Measurements from ENCODE around the gene TMEM263. TPM values are rescaled to one million over a fixed set of nuclear protein-coding genes. Genes with fewer than 3 reads are reported as not detected.

Gene TMEM263
- total and polyA plus RNA-seq, 2 donors (not counting 3 experiments of a cell fraction or from before 2014, with no cell fraction given), result 22.5 to 72.5 TPM

- POLR2A ChIA-PET, result no interaction called here
- dilution Hi-C loops (cut with MboI; ENCODE audit: extremely low pct_ligation_motif_present, low sequenced_read_pairs) (no loop called here), intact Hi-C loops (cut with micrococcal nuclease) (loop anchor here (10.0 kb wide), 1 partner anchor 325 kb away; the partner anchor contains the start of gene RFX4)
- H3K4me1 ChIP-seq (ENCODE audit: control insufficient read depth, extremely low read depth, insufficient read depth, low read length), result no peaks in the 10 kb centered on the region
- TF ChIP-seq GATA2 (IDR thresholded peaks at IDR 0.05; ENCODE audit: insufficient read depth, insufficient read length, low read depth, low read length), result no peak
- no peak for TF ChIP-seq EZH2 (IDR thresholded peaks at IDR 0.05; ENCODE audit: borderline replicate concordance, low read depth, low read length, severe bottlenecking)
- TF ChIP-seq JUN (IDR thresholded peaks at IDR 0.05; ENCODE audit: borderline replicate concordance, insufficient read depth, insufficient read length, low read depth), result no peak
- no peak for TF ChIP-seq FOS (IDR thresholded peaks at IDR 0.05; ENCODE audit: borderline replicate concordance, insufficient read depth, low read length)
- TF ChIP-seq MAX (IDR thresholded peaks at IDR 0.05; ENCODE audit: insufficient read depth, insufficient read length), result no peak
- TF ChIP-seq MYC (IDR thresholded peaks at IDR 0.05; ENCODE audit: low read depth, low read length), result no peak
- no peak overlapping the region for H3K4me2 ChIP-seq (ENCODE audit: insufficient read depth, low read length)
- H3K27me3 ChIP-seq (ENCODE audit: control insufficient read depth in 2 of 2, insufficient read depth in 2 of 2, low read length in 2 of 2), result peaks cover 0 to 7% of the 10 kb centered on the region in 2 experiments
- H3K9me1 ChIP-seq (replicated peaks; ENCODE audit: control insufficient read depth, extremely low read depth, insufficient read depth, low read length), result no peaks in the 10 kb centered on the region
- H3K9ac ChIP-seq (replicated peaks; ENCODE audit: extremely low read depth, insufficient read depth, low read length), result no peak overlapping the region
- CTCF ChIA-PET, result interaction anchor here (2.2 kb wide), 1 partner anchor 9 kb away, joined by 8 read pairs; no protein-coding TSS in a partner anchor
- H3K79me2 ChIP-seq (ENCODE audit: control insufficient read depth, insufficient read depth, low read length), result no peaks in the 10 kb centered on the region
- no peak for DNase-seq (ENCODE audit: low read depth, low spot score)
- no peaks in the 10 kb centered on the region for H3K36me3 ChIP-seq (ENCODE audit: control insufficient read depth in 2 of 2, extremely low read depth in 1 of 2, insufficient read depth in 2 of 2, low read length in 2 of 2)
- H3K27ac ChIP-seq (ENCODE audit: insufficient read depth, low read depth, low read length), result no peak overlapping the region
- no peak for FAIRE-seq
- no peak overlapping the region for H2AFZ ChIP-seq (ENCODE audit: low read depth, low read length)
- BruUV-seq (replicated peaks), result no TSS peak
- H4K20me1 ChIP-seq (replicated peaks; ENCODE audit: control insufficient read depth, extremely low read depth, insufficient read depth, low read length), result no peaks in the 10 kb centered on the region
- no peak overlapping the region for H3K4me3 ChIP-seq (replicated peaks in 1 of 3; ENCODE audit: insufficient read depth in 1 of 3, low read depth in 1 of 3, low read length in 3 of 3)
- no peaks in the 10 kb centered on the region for H3K9me3 ChIP-seq (replicated peaks; ENCODE audit: control insufficient read depth, insufficient read depth, low read length)
These were observed 45.5 kb upstream of the TMEM263 start for GRCh38 chr12:106910202-106910601.

GRCh38 chr12:106911581-106911980, 44.1 kb upstream of the TMEM263 start:
- Histone ChIP-seq H3K9me3 (replicated peaks; ENCODE audit: control insufficient read depth, insufficient read depth, low read length) (no peaks in the 10 kb centered on the region), H3K9ac (replicated peaks; ENCODE audit: extremely low read depth, insufficient read depth, low read length) (no peak overlapping the region), H4K20me1 (replicated peaks; ENCODE audit: control insufficient read depth, extremely low read depth, insufficient read depth, low read length) (no peaks in the 10 kb centered on the region), H3K36me3 (ENCODE audit: control insufficient read depth in 2 of 2, extremely low read depth in 1 of 2, insufficient read depth in 2 of 2, low read length in 2 of 2) (no peaks in the 10 kb centered on the region), H3K9me1 (replicated peaks; ENCODE audit: control insufficient read depth, extremely low read depth, insufficient read depth, low read length) (no peaks in the 10 kb centered on the region), H3K27me3 (ENCODE audit: control insufficient read depth in 2 of 2, insufficient read depth in 2 of 2, low read length in 2 of 2) (peaks cover 0 to 4% of the 10 kb centered on the region in 2 experiments), H2AFZ (ENCODE audit: low read depth, low read length) (no peak overlapping the region), H3K4me1 (ENCODE audit: control insufficient read depth, extremely low read depth, insufficient read depth, low read length) (no peaks in the 10 kb centered on the region), H3K27ac (ENCODE audit: insufficient read depth, low read depth, low read length) (no peak overlapping the region), H3K4me2 (ENCODE audit: insufficient read depth, low read length) (no peak overlapping the region), H3K4me3 (replicated peaks in 1 of 3; ENCODE audit: insufficient read depth in 1 of 3, low read depth in 1 of 3, low read length in 3 of 3) (no peak overlapping the region), H3K79me2 (ENCODE audit: control insufficient read depth, insufficient read depth, low read length) (no peaks in the 10 kb centered on the region)
- DNase-seq (ENCODE audit: low read depth, low spot score) (no peak), FAIRE-seq (no peak)
- CTCF ChIA-PET, result interaction anchor here (0.6 kb wide), 1 partner anchor 492 kb away, joined by 3 read pairs; no protein-coding TSS in a partner anchor
- intact Hi-C loops (cut with micrococcal nuclease) (loop anchor here (10.0 kb wide), 1 partner anchor 327 kb away; the partner anchor contains the start of gene RFX4), dilution Hi-C loops (cut with MboI; ENCODE audit: extremely low pct_ligation_motif_present, low sequenced_read_pairs) (no loop called here)
- POLR2A ChIA-PET, result no interaction called here
- BruUV-seq (replicated peaks), result no TSS peak
- TF ChIP-seq EZH2 (IDR thresholded peaks at IDR 0.05; ENCODE audit: borderline replicate concordance, low read depth, low read length, severe bottlenecking) (no peak), MYC (IDR thresholded peaks at IDR 0.05; ENCODE audit: low read depth, low read length) (no peak), GATA2 (IDR thresholded peaks at IDR 0.05; ENCODE audit: insufficient read depth, insufficient read length, low read depth, low read length) (no peak), FOS (IDR thresholded peaks at IDR 0.05; ENCODE audit: borderline replicate concordance, insufficient read depth, low read length) (no peak), POLR2A (IDR thresholded peaks at IDR 0.05; ENCODE audit: low read depth, low read length) (no peak), JUN (IDR thresholded peaks at IDR 0.05; ENCODE audit: borderline replicate concordance, insufficient read depth, insufficient read length, low read depth) (no peak), POLR2AphosphoS5 (IDR thresholded peaks at IDR 0.05; ENCODE audit: insufficient read depth, low read depth, low read length) (no peak), MAX (IDR thresholded peaks at IDR 0.05; ENCODE audit: insufficient read depth, insufficient read length) (no peak)
- TF ChIP-seq, protein P1, sequence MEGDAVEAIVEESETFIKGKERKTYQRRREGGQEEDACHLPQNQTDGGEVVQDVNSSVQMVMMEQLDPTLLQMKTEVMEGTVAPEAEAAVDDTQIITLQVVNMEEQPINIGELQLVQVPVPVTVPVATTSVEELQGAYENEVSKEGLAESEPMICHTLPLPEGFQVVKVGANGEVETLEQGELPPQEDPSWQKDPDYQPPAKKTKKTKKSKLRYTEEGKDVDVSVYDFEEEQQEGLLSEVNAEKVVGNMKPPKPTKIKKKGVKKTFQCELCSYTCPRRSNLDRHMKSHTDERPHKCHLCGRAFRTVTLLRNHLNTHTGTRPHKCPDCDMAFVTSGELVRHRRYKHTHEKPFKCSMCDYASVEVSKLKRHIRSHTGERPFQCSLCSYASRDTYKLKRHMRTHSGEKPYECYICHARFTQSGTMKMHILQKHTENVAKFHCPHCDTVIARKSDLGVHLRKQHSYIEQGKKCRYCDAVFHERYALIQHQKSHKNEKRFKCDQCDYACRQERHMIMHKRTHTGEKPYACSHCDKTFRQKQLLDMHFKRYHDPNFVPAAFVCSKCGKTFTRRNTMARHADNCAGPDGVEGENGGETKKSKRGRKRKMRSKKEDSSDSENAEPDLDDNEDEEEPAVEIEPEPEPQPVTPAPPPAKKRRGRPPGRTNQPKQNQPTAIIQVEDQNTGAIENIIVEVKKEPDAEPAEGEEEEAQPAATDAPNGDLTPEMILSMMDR (IDR thresholded peaks at IDR 0.05; ENCODE audit: extremely low read depth in 1 of 2, insufficient read depth in 1 of 2, low read depth in 1 of 2, low read length in 2 of 2), result no peak
